Neural cell (in vitro differentiated cells): ENCODE data around the gene HEPHL1.

Source experiments
- EP300 ChIP-seq: fragments of 450-650 bp; conservative IDR thresholded peaks from 2 replicates; pipeline ENCODE4 v1.6.1; 2014; ENCODE audit warnings: antibody characterized with exemption, mild to moderate bottlenecking, moderate library complexity; ENCODE audit not compliant: poor library complexity, severe bottlenecking
- EZH2 ChIP-seq: fragments of 200-600, 300-800 bp; shearing (Covaris generic), sonication (generic); IDR thresholded peaks from 2 replicates; pipeline ENCODE4 v1.6.1; 2014; ENCODE audit warnings: antibody characterized with exemption, low read length, borderline replicate concordance, mild to moderate bottlenecking; ENCODE audit not compliant: insufficient read depth, poor library complexity, severe bottlenecking
- MXI1 ChIP-seq: fragments of 450-650 bp; conservative IDR thresholded peaks from 2 replicates; pipeline ENCODE4 v1.6.1; 2014; ENCODE audit warnings: antibody characterized with exemption, mild to moderate bottlenecking; ENCODE audit not compliant: poor library complexity, severe bottlenecking
- POLR2AphosphoS5 ChIP-seq: IDR thresholded peaks from 2 replicates; pipeline ENCODE4 v1.6.1; 2012
- SMC3 ChIP-seq: fragments of 450-650 bp; conservative IDR thresholded peaks from 2 replicates; pipeline ENCODE4 v1.6.1; 2014; ENCODE audit warnings: antibody characterized with exemption, mild to moderate bottlenecking, moderate library complexity; ENCODE audit not compliant: poor library complexity
- TAF1 ChIP-seq: IDR thresholded peaks from 2 replicates; pipeline ENCODE4 v1.6.1; 2012; ENCODE audit warnings: low read depth
- TF ChIP-seq, protein P1 (sequence below): fragments of 450-650 bp; IDR thresholded peaks from 2 replicates; pipeline ENCODE4 v1.5.1; 2014; ENCODE audit warnings: antibody characterized with exemption, mild to moderate bottlenecking, moderate library complexity; ENCODE audit not compliant: poor library complexity, severe bottlenecking

DNA sequence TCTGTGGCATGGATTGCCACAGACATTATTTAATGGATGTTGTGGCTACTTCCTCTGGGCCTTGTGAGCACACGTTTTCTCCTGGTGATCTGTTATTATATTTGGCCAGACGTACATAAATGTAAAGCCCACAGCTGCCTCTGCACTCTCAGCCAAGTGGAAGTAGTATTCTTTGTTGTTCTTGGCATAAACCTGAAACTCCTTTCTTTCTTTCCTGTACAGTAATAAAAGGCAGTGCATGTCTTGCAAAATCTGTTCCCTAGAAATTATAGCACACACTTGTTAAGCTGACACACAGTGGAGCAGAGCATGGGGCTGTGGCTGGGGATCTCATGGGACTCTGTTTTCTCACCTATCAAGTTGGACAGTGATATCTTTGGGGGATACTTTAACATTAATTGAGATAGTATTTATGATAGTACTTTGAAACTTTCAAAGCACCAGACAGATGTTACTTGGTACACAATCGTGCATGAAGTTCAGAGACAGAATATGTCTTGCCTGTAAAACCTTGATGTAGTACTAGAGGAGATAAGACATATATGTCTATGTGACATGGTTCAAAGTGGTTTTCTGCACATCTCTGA is 128.4 kb downstream of the HEPHL1 start:
- TF ChIP-seq TAF1 (no peak), EZH2 (no peak), SMC3 (no peak), EP300 (no peak), POLR2AphosphoS5 (no peak), MXI1 (no peak)
- TF ChIP-seq, protein P1, sequence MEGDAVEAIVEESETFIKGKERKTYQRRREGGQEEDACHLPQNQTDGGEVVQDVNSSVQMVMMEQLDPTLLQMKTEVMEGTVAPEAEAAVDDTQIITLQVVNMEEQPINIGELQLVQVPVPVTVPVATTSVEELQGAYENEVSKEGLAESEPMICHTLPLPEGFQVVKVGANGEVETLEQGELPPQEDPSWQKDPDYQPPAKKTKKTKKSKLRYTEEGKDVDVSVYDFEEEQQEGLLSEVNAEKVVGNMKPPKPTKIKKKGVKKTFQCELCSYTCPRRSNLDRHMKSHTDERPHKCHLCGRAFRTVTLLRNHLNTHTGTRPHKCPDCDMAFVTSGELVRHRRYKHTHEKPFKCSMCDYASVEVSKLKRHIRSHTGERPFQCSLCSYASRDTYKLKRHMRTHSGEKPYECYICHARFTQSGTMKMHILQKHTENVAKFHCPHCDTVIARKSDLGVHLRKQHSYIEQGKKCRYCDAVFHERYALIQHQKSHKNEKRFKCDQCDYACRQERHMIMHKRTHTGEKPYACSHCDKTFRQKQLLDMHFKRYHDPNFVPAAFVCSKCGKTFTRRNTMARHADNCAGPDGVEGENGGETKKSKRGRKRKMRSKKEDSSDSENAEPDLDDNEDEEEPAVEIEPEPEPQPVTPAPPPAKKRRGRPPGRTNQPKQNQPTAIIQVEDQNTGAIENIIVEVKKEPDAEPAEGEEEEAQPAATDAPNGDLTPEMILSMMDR, result no peak
